ENCODE data around the gene ZNF619. TPM values are rescaled to one million over a fixed set of nuclear protein-coding genes. Genes with fewer than 3 reads are reported as not detected.
"Not testable (repeated sequence)": the region's sequence is repeated elsewhere in the genome, so short reads cannot be mapped to it uniquely, and the experiment has no call there.

Gene ZNF619
- total and polyA plus RNA-seq, 2 experiments from 2014 or later: 2.0 to 4.4 TPM

GRCh38 chr3:40456940-40457823, 19.7 kb upstream of the ZNF619 start, which contains the start of gene RPL14:
TSS of gene RPL14 (plus strand) at chr3:40457339. CDS start at chr3:40457472, 133 bp downstream.
- no peaks in the 10 kb centered on the region for H3K9me2 ChIP-seq (ENCODE audit: insufficient read depth)
- TF ChIP-seq EZH2phosphoT487 (IDR thresholded peaks at IDR 0.05; ENCODE audit: insufficient read depth, low read depth): no peak
- TF ChIP-seq EZH2 (IDR thresholded peaks at IDR 0.05; ENCODE audit: insufficient read depth, poor library complexity, severe bottlenecking): no peak
- peak; percentile 100 for DNase-seq
- 0 to 2% methylated on average over 57 to 76 of the region's 79 CpGs for WGBS, 2 experiments (ENCODE audit: low coverage in 1 of 2, low lambda C conversion rate in 2 of 2, missing lambda C conversion rate in 2 of 2)
- no peaks in the 10 kb centered on the region for H3K27me3 ChIP-seq (replicated peaks; ENCODE audit: insufficient read depth)
- H2AFZ ChIP-seq: peak within 1 kb of the TSS; percentile 95
- peak within 1 kb of the TSS; percentile 97 for H3K9ac ChIP-seq
- in situ Hi-C loops (cut with MboI): no loop called here
- H3F3A ChIP-seq (ENCODE audit: insufficient read depth): peaks cover 45% of the 10 kb centered on the region
- peak within 1 kb of the TSS; percentile 84 for H3K27ac ChIP-seq
- peak within 1 kb of the TSS; percentile 91 for H3K4me3 ChIP-seq
- no peaks in the 10 kb centered on the region for H4K20me1 ChIP-seq (ENCODE audit: insufficient read depth)
- H3K36me3 ChIP-seq (ENCODE audit: low read depth): peaks cover 39% of the 10 kb centered on the region
- H3K79me2 ChIP-seq (ENCODE audit: insufficient read depth): peaks cover 55% of the 10 kb centered on the region
- H3K9me3 ChIP-seq (ENCODE audit: low read depth): no peaks in the 10 kb centered on the region
- H3K4me1 ChIP-seq (ENCODE audit: insufficient read depth): peaks cover 21% of the 10 kb centered on the region; the same call in 1 of the 2 replicates
- peak within 1 kb of the TSS; percentile 95 for H3K4me2 ChIP-seq (ENCODE audit: unreplicated experiment)

- Histone ChIP-seq H3K9ac (peak overlapping the region; percentile 97), H3K9me2 (ENCODE audit: insufficient read depth) (no peaks in the 10 kb centered on the region), H3K9me3 (ENCODE audit: low read depth) (no peaks in the 10 kb centered on the region), H3K27me3 (replicated peaks; ENCODE audit: insufficient read depth) (no peaks in the 10 kb centered on the region), H3K79me2 (ENCODE audit: insufficient read depth) (peaks cover 55% of the 10 kb centered on the region), H2AFZ (no peak overlapping the region), H3K4me3 (peak overlapping the region; percentile 91), H3K4me2 (ENCODE audit: unreplicated experiment) (peak overlapping the region; percentile 95), H3K4me1 (ENCODE audit: insufficient read depth) (peaks cover 19% of the 10 kb centered on the region; the same call in 1 of the 2 replicates), H3K27ac (no peak overlapping the region), H3K36me3 (ENCODE audit: low read depth) (peaks cover 51% of the 10 kb centered on the region), H4K20me1 (ENCODE audit: insufficient read depth) (no peaks in the 10 kb centered on the region), H3F3A (ENCODE audit: insufficient read depth) (peaks cover 54% of the 10 kb centered on the region)
- WGBS, 2 experiments (ENCODE audit: low coverage in 1 of 2, low lambda C conversion rate in 2 of 2, missing lambda C conversion rate in 2 of 2): 91 to 93% methylated on average over 4 of the region's 4 CpGs
- no peak for DNase-seq
- in situ Hi-C loops (cut with MboI): no loop called here
- TF ChIP-seq EZH2 (IDR thresholded peaks at IDR 0.05; ENCODE audit: insufficient read depth, poor library complexity, severe bottlenecking) (no peak), EZH2phosphoT487 (IDR thresholded peaks at IDR 0.05; ENCODE audit: insufficient read depth, low read depth) (no peak)
Observed at GRCh38 chr3:40458473-40458872, 18.4 kb upstream of the ZNF619 start.

GRCh38 chr3:40460481-40460880, 16.4 kb upstream of the ZNF619 start:
- peak; percentile 19 for DNase-seq

GRCh38 chr3:40461161-40461560, 15.8 kb upstream of the ZNF619 start:
- no peak overlapping the region for H3K4me3 ChIP-seq
- TF ChIP-seq EZH2phosphoT487 (IDR thresholded peaks at IDR 0.05; ENCODE audit: insufficient read depth, low read depth): no peak
- no peak for TF ChIP-seq EZH2 (IDR thresholded peaks at IDR 0.05; ENCODE audit: insufficient read depth, poor library complexity, severe bottlenecking)
- H3K9me2 ChIP-seq (ENCODE audit: insufficient read depth): no peaks in the 10 kb centered on the region
- no peak overlapping the region for H3K27ac ChIP-seq
- peaks cover 60% of the 10 kb centered on the region for H3K36me3 ChIP-seq (ENCODE audit: low read depth)
- peaks cover 51% of the 10 kb centered on the region for H3K79me2 ChIP-seq (ENCODE audit: insufficient read depth)
- WGBS, 2 experiments (ENCODE audit: low coverage in 1 of 2, low lambda C conversion rate in 2 of 2, missing lambda C conversion rate in 2 of 2): 71 to 72% methylated on average over 3 of the region's 3 CpGs
- no peak overlapping the region for H3K9ac ChIP-seq
- H3K27me3 ChIP-seq (replicated peaks; ENCODE audit: insufficient read depth): no peaks in the 10 kb centered on the region
- H3K4me2 ChIP-seq (ENCODE audit: unreplicated experiment): no peak overlapping the region
- no peaks in the 10 kb centered on the region for H4K20me1 ChIP-seq (ENCODE audit: insufficient read depth)
- no peak overlapping the region for H2AFZ ChIP-seq
- DNase-seq: no peak
- in situ Hi-C loops (cut with MboI): no loop called here
- no peaks in the 10 kb centered on the region for H3K9me3 ChIP-seq (ENCODE audit: low read depth)
- peaks cover 76% of the 10 kb centered on the region for H3F3A ChIP-seq (ENCODE audit: insufficient read depth)
- peaks cover 19% of the 10 kb centered on the region; the same call in 1 of the 2 replicates for H3K4me1 ChIP-seq (ENCODE audit: insufficient read depth)

More at GRCh38 chr3:40460481-40460880, 16.4 kb upstream of the ZNF619 start:
- H3K4me3 ChIP-seq; H3K9me2 ChIP-seq (ENCODE audit: insufficient read depth); H3K4me2 ChIP-seq (ENCODE audit: unreplicated experiment); H3K9me3 ChIP-seq (ENCODE audit: low read depth); H3K27me3 ChIP-seq (replicated peaks; ENCODE audit: insufficient read depth); H3K27ac ChIP-seq; H4K20me1 ChIP-seq (ENCODE audit: insufficient read depth); in situ Hi-C loops (cut with MboI); H2AFZ ChIP-seq: not testable (repeated sequence)
- Histone ChIP-seq H3K36me3 (ENCODE audit: low read depth) (peaks cover 60% of the 10 kb centered on the region), H3F3A (ENCODE audit: insufficient read depth) (peaks cover 70% of the 10 kb centered on the region), H3K4me1 (ENCODE audit: insufficient read depth) (peaks cover 19% of the 10 kb centered on the region; the same call in 1 of the 2 replicates), H3K79me2 (ENCODE audit: insufficient read depth) (peaks cover 55% of the 10 kb centered on the region), H3K9ac (peak overlapping the region; percentile 6; the same call in 1 of the 2 replicates)
- WGBS, 2 experiments (ENCODE audit: low coverage in 1 of 2, low lambda C conversion rate in 2 of 2, missing lambda C conversion rate in 2 of 2): 70 to 80% methylated on average over 6 of the region's 6 CpGs

GRCh38 chr3:40462838-40463237, 14.1 kb upstream of the ZNF619 start:
- H3K9me3 ChIP-seq (ENCODE audit: low read depth); H3K9me2 ChIP-seq (ENCODE audit: insufficient read depth); DNase-seq; H4K20me1 ChIP-seq (ENCODE audit: insufficient read depth); H3K27me3 ChIP-seq (replicated peaks; ENCODE audit: insufficient read depth); H3K27ac ChIP-seq; H3K9ac ChIP-seq; H2AFZ ChIP-seq; H3K4me2 ChIP-seq (ENCODE audit: unreplicated experiment); in situ Hi-C loops (cut with MboI); H3K4me3 ChIP-seq: not testable (repeated sequence)
- peaks cover 60% of the 10 kb centered on the region for H3K36me3 ChIP-seq (ENCODE audit: low read depth)
- peaks cover 81% of the 10 kb centered on the region for H3F3A ChIP-seq (ENCODE audit: insufficient read depth)
- peaks cover 19% of the 10 kb centered on the region; the same call in 1 of the 2 replicates for H3K4me1 ChIP-seq (ENCODE audit: insufficient read depth)
- WGBS, 2 experiments (ENCODE audit: low coverage in 1 of 2, low lambda C conversion rate in 2 of 2, missing lambda C conversion rate in 2 of 2): 78 to 80% methylated on average over 7 of the region's 7 CpGs
- peaks cover 38% of the 10 kb centered on the region for H3K79me2 ChIP-seq (ENCODE audit: insufficient read depth)
